ENCODE measurements around the gene CSRP1. TPM values are rescaled to one million over a fixed set of nuclear protein-coding genes. Genes with fewer than 3 reads are reported as not detected.

CSRP1 gene
- total RNA-seq, 1 donor: 480 TPM

DNA sequence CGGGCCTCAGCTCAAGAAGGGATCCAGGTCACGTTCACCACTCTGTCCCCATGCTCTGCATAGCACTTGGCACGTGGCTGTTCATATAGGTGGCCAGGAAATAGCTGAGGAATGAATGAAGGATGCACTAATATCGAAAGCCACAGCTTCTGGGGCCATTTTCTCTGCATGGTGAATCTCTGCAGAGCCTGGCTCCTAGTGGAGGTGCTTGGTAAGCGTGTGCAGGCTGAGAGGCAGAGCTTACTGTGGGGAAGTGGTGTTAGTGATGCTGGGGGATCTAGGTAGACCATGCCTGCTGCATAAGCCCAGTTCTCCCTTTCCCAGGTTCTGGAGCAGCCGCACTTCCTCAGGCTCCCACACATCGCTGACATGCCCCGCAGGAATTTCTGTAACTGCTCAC lies 8.3 kb downstream of the CSRP1 start:
- H3K27ac ChIP-seq (ENCODE audit: low read depth, low read length): peak overlapping the region; percentile 99
- H3K79me2 ChIP-seq (ENCODE audit: insufficient read depth, low read length): peaks cover 98% of the 10 kb centered on the region
- H4K20me1 ChIP-seq (ENCODE audit: insufficient read depth, low read length): peaks cover 50% of the 10 kb centered on the region
- no peak overlapping the region for H3K4me2 ChIP-seq (ENCODE audit: insufficient read depth, low read length)
- H3K4me3 ChIP-seq (ENCODE audit: insufficient read depth, low read length): no peak overlapping the region
- TF ChIP-seq, protein P1, sequence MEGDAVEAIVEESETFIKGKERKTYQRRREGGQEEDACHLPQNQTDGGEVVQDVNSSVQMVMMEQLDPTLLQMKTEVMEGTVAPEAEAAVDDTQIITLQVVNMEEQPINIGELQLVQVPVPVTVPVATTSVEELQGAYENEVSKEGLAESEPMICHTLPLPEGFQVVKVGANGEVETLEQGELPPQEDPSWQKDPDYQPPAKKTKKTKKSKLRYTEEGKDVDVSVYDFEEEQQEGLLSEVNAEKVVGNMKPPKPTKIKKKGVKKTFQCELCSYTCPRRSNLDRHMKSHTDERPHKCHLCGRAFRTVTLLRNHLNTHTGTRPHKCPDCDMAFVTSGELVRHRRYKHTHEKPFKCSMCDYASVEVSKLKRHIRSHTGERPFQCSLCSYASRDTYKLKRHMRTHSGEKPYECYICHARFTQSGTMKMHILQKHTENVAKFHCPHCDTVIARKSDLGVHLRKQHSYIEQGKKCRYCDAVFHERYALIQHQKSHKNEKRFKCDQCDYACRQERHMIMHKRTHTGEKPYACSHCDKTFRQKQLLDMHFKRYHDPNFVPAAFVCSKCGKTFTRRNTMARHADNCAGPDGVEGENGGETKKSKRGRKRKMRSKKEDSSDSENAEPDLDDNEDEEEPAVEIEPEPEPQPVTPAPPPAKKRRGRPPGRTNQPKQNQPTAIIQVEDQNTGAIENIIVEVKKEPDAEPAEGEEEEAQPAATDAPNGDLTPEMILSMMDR (IDR thresholded peaks at IDR 0.05; ENCODE audit: extremely low read depth, low read depth, low read length): no peak
- no peaks in the 10 kb centered on the region for H3K9me3 ChIP-seq (ENCODE audit: low read depth, low read length)
- H3K4me1 ChIP-seq (ENCODE audit: insufficient read depth, low read length): peaks cover 84% of the 10 kb centered on the region
- peaks cover 82% of the 10 kb centered on the region for H3K36me3 ChIP-seq (ENCODE audit: insufficient read depth, low read length)
- no peaks in the 10 kb centered on the region for H3K27me3 ChIP-seq (ENCODE audit: insufficient read depth, low read length)
- no peak for DNase-seq (ENCODE audit: insufficient read length, low spot score, missing footprints)
- H2AFZ ChIP-seq (ENCODE audit: low read length): no peak overlapping the region

DNA sequence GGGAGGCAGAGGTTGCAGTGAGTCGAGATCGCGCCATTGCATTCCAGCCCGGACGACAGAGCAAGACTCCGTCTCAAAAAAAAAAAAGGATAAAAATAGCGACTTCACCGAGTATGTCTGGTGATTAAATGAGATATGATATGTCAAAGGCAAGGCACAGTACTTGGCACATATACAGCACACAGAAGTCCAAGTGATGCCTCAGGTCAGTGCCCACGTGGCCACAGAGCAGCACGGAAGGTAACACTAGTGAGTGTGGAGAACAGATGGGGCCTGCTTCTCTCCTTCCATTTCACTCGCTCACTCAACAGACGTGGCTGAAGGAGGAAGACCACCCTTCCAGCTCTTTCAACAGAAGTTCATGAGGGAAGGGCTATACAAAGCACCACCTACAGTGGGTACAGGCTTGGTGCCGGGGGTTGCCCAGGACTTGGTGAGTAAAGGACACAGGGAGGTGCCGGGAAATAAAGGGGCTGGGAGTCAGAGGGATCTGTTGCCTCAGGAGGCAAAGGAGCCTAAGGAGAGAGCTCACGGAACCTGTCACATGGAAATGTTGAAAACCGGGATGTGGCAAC lies 8.9 kb downstream of the CSRP1 start:
- Histone ChIP-seq H3K4me1 (ENCODE audit: insufficient read depth, low read length) (peaks cover 84% of the 10 kb centered on the region), H4K20me1 (ENCODE audit: insufficient read depth, low read length) (peaks cover 50% of the 10 kb centered on the region), H3K9me3 (ENCODE audit: low read depth, low read length) (no peaks in the 10 kb centered on the region), H2AFZ (ENCODE audit: low read length) (no peak overlapping the region), H3K79me2 (ENCODE audit: insufficient read depth, low read length) (peaks cover 100% of the 10 kb centered on the region), H3K27me3 (ENCODE audit: insufficient read depth, low read length) (no peaks in the 10 kb centered on the region), H3K27ac (ENCODE audit: low read depth, low read length) (no peak overlapping the region), H3K4me2 (ENCODE audit: insufficient read depth, low read length) (no peak overlapping the region), H3K36me3 (ENCODE audit: insufficient read depth, low read length) (peaks cover 85% of the 10 kb centered on the region), H3K4me3 (ENCODE audit: insufficient read depth, low read length) (no peak overlapping the region)
- no peak for DNase-seq (ENCODE audit: insufficient read length, low spot score, missing footprints)
- TF ChIP-seq, protein P1 (IDR thresholded peaks at IDR 0.05; ENCODE audit: extremely low read depth, low read depth, low read length): no peak

- Histone ChIP-seq H3K27me3 (ENCODE audit: insufficient read depth, low read length) (no peaks in the 10 kb centered on the region), H3K9me3 (ENCODE audit: low read depth, low read length) (no peaks in the 10 kb centered on the region), H4K20me1 (ENCODE audit: insufficient read depth, low read length) (peaks cover 53% of the 10 kb centered on the region), H3K79me2 (ENCODE audit: insufficient read depth, low read length) (peaks cover 99% of the 10 kb centered on the region), H3K4me1 (ENCODE audit: insufficient read depth, low read length) (peaks cover 84% of the 10 kb centered on the region), H3K4me2 (ENCODE audit: insufficient read depth, low read length) (peak overlapping the region; percentile 8), H3K4me3 (ENCODE audit: insufficient read depth, low read length) (no peak overlapping the region), H2AFZ (ENCODE audit: low read length) (no peak overlapping the region), H3K27ac (ENCODE audit: low read depth, low read length) (peak overlapping the region; percentile 62), H3K36me3 (ENCODE audit: insufficient read depth, low read length) (peaks cover 88% of the 10 kb centered on the region)
- no peak for DNase-seq (ENCODE audit: insufficient read length, low spot score, missing footprints)
- TF ChIP-seq, protein P1 (IDR thresholded peaks at IDR 0.05; ENCODE audit: extremely low read depth, low read depth, low read length): no peak
Observed at GRCh38 chr1:201496296-201496690, 10.6 kb downstream of the CSRP1 start.

GRCh38 chr1:201495551-201496295 lies 11.2 kb downstream of the CSRP1 start:
- Histone ChIP-seq H2AFZ (ENCODE audit: low read length) (no peak overlapping the region), H4K20me1 (ENCODE audit: insufficient read depth, low read length) (peaks cover 55% of the 10 kb centered on the region), H3K4me2 (ENCODE audit: insufficient read depth, low read length) (peak overlapping the region; percentile 8), H3K79me2 (ENCODE audit: insufficient read depth, low read length) (peaks cover 95% of the 10 kb centered on the region), H3K4me3 (ENCODE audit: insufficient read depth, low read length) (no peak overlapping the region), H3K27me3 (ENCODE audit: insufficient read depth, low read length) (no peaks in the 10 kb centered on the region), H3K4me1 (ENCODE audit: insufficient read depth, low read length) (peaks cover 83% of the 10 kb centered on the region), H3K27ac (ENCODE audit: low read depth, low read length) (peak overlapping the region; percentile 62), H3K36me3 (ENCODE audit: insufficient read depth, low read length) (peaks cover 90% of the 10 kb centered on the region), H3K9me3 (ENCODE audit: low read depth, low read length) (no peaks in the 10 kb centered on the region)
- DNase-seq (ENCODE audit: insufficient read length, low spot score, missing footprints): peak; percentile 84
- TF ChIP-seq, protein P1 (IDR thresholded peaks at IDR 0.05; ENCODE audit: extremely low read depth, low read depth, low read length): no peak
